PC-9 (cell line): Measurements from ENCODE around the gene EIF4E1B. TPM values are rescaled to one million over a fixed set of nuclear protein-coding genes. Genes with fewer than 3 reads are reported as not detected.

Experiments
- BruUV-seq: library from RNA; stranded (reverse); fragments of 400-500 nt; replicated peaks from 2 replicates; lab custom pipeline; 2021; lab: Mats Ljungman, UMichigan
- CTCF ChIA-PET: fragments of 300-600 bp; sonication (Branson Sonifier 250); formaldehyde crosslinking; loops from one replicate; lab custom pipeline; 2022; ENCODE audit warnings: antibody characterized with exemption; lab: Charles Lee
- POLR2A ChIA-PET: fragments of 300-600 bp; sonication (Branson Sonifier 250); formaldehyde crosslinking; loops from one replicate; lab custom pipeline; 2022; ENCODE audit warnings: antibody characterized with exemption; ENCODE audit not compliant: unreplicated experiment; lab: Charles Lee
- DNase-seq, 2 experiments: peaks; one replicate each; pipeline versions ENCODE4 v3.0.0 to v3.0.0-alpha.2; 2015 to 2022; ENCODE audit warnings: mixed read lengths in 1 of 2
- H2AFZ ChIP-seq: fragments of 200-600 bp; sonication (generic); 2 replicates; pipeline ENCODE4 v1.8.1; 2017; ENCODE audit warnings: antibody characterized with exemption
- H3F3A ChIP-seq: fragments of 200-600 bp; sonication (generic); 2 replicates; pipeline ENCODE4 v1.8.1; 2017; ENCODE audit warnings: antibody characterized with exemption, mild to moderate bottlenecking, low read depth; ENCODE audit not compliant: insufficient read depth
- H3K27ac ChIP-seq: fragments of 200-600 bp; sonication (generic); 2 replicates; pipeline ENCODE4 v1.6.1; 2016; ENCODE audit warnings: mixed run types
- H3K27me3 ChIP-seq: fragments of 200-600 bp; sonication (generic); 2 replicates; pipeline ENCODE4 v1.6.1; 2016; ENCODE audit warnings: low read depth, mixed run types; ENCODE audit not compliant: insufficient read depth
- H3K36me3 ChIP-seq: fragments of 200-600 bp; sonication (generic); 2 replicates; pipeline ENCODE4 v1.6.1; 2016; ENCODE audit warnings: low read depth, mixed run types
- H3K4me1 ChIP-seq: fragments of 200-600 bp; sonication (generic); replicated peaks from 2 replicates; pipeline ENCODE4 v1.6.1; 2016; ENCODE audit warnings: mixed run types; ENCODE audit not compliant: insufficient read depth
- H3K4me2 ChIP-seq: fragments of 200-600 bp; sonication (generic); 2 replicates; pipeline ENCODE4 v1.6.1; 2017; ENCODE audit warnings: mixed run types
- H3K4me3 ChIP-seq: fragments of 200-600 bp; sonication (generic); 2 replicates; pipeline ENCODE4 v1.6.1; 2016; ENCODE audit warnings: mixed run types
- H3K79me2 ChIP-seq: fragments of 200-600 bp; sonication (generic); 2 replicates; pipeline ENCODE4 v1.6.1; 2017; ENCODE audit warnings: low read depth, mixed run types
- H3K9me2 ChIP-seq: fragments of 200-600 bp; sonication (generic); 2 replicates; pipeline ENCODE4 v1.8.1; 2017; ENCODE audit warnings: mild to moderate bottlenecking; ENCODE audit not compliant: insufficient read depth
- H3K9me3 ChIP-seq: fragments of 200-600 bp; sonication (generic); 2 replicates; pipeline ENCODE4 v1.8.1; 2016; ENCODE audit warnings: low read depth; ENCODE audit not compliant: insufficient read depth
- H4K20me1 ChIP-seq: fragments of 200-600 bp; sonication (generic); 2 replicates; pipeline ENCODE4 v1.8.1; 2017; ENCODE audit not compliant: insufficient read depth
- EZH2 ChIP-seq: fragments of 200-600 bp; sonication (generic); IDR thresholded peaks from 2 replicates; pipeline ENCODE4 v1.8.0; 2017; ENCODE audit warnings: antibody characterized with exemption, low read depth
- intact Hi-C: fragments of 100-400 bp; cut with micrococcal nuclease; formaldehyde crosslinking; loops from one replicate; pipeline ENCODE4 v1.10.0; 2022; ENCODE audit not compliant: unreplicated experiment
- total RNA-seq: library from RNA; stranded (reverse); gene quantifications from 2 replicates; pipeline ENCODE4 v1.2.3, GENCODE V29; 2021
- TF ChIP-seq, protein P1 (sequence below): fragments of 200-600 bp; sonication (generic); conservative IDR thresholded peaks from 2 replicates; pipeline ENCODE4 v1.6.1; 2017; ENCODE audit warnings: mixed run types, antibody characterized with exemption, mild to moderate bottlenecking, moderate library complexity

EIF4E1B gene
- total RNA-seq, 1 experiment from 2014 or later = not detected

- no peaks in the 10 kb centered on the region for H4K20me1 ChIP-seq
- CTCF ChIA-PET = interaction anchor here (0.6 to 1.5 kb wide), 3 partner anchors 33 to 764 kb away, joined by 5 to 8 read pairs (median 6); no protein-coding TSS in a partner anchor
Measured at GRCh38 chr5:176693477-176693851, 63.0 kb downstream of the EIF4E1B start.

DNA sequence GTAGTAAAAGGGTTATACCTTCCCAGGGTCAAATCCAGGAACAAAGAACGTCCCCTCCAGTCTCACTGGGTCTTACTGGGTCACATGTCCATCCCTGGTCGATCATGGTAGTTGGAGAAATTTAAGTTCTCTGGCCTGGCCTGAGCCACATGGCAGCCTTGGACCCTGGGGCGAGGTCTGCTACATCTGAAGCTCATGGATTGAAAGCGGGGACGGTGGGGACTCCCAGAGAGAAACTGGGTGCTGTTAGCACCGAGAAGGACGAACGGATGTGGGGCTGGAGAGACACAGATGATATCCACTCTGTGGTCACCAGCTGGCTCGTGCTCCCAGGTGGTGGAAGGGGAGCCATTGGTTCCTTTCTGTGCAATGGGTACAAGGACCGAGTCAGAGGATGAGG is 63.7 kb downstream of the EIF4E1B start:
- H4K20me1 ChIP-seq = no peaks in the 10 kb centered on the region
- no peak overlapping the region for H3K27ac ChIP-seq
- H3K4me3 ChIP-seq = no peak overlapping the region
- H2AFZ ChIP-seq = no peak overlapping the region
- intact Hi-C loops = no loop called here
- H3K9me3 ChIP-seq = no peaks in the 10 kb centered on the region
- ChIA-PET POLR2A (no interaction called here), CTCF (interaction anchor here (0.6 kb wide), 1 partner anchor 764 kb away, joined by 5 read pairs; no protein-coding TSS in a partner anchor)
- peaks cover 45% of the 10 kb centered on the region for H3K4me1 ChIP-seq
- H3K79me2 ChIP-seq = no peaks in the 10 kb centered on the region
- H3K36me3 ChIP-seq = no peaks in the 10 kb centered on the region
- TF ChIP-seq, protein P1, sequence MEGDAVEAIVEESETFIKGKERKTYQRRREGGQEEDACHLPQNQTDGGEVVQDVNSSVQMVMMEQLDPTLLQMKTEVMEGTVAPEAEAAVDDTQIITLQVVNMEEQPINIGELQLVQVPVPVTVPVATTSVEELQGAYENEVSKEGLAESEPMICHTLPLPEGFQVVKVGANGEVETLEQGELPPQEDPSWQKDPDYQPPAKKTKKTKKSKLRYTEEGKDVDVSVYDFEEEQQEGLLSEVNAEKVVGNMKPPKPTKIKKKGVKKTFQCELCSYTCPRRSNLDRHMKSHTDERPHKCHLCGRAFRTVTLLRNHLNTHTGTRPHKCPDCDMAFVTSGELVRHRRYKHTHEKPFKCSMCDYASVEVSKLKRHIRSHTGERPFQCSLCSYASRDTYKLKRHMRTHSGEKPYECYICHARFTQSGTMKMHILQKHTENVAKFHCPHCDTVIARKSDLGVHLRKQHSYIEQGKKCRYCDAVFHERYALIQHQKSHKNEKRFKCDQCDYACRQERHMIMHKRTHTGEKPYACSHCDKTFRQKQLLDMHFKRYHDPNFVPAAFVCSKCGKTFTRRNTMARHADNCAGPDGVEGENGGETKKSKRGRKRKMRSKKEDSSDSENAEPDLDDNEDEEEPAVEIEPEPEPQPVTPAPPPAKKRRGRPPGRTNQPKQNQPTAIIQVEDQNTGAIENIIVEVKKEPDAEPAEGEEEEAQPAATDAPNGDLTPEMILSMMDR = no peak
- TF ChIP-seq EZH2 = no peak
- no TSS peak for BruUV-seq
- H3K27me3 ChIP-seq = no peaks in the 10 kb centered on the region
- DNase-seq = no peak
- H3K4me2 ChIP-seq = no peak overlapping the region
- H3F3A ChIP-seq = peaks cover 25% of the 10 kb centered on the region
- H3K9me2 ChIP-seq = no peaks in the 10 kb centered on the region

More at GRCh38 chr5:176693477-176693851, 63.0 kb downstream of the EIF4E1B start:
- H3K27ac ChIP-seq = peak overlapping the region; percentile 78
- BruUV-seq = no TSS peak
- no peak for DNase-seq
- H2AFZ ChIP-seq = peak overlapping the region; percentile 44; the same call in 1 of the 2 replicates
- no peaks in the 10 kb centered on the region for H3K79me2 ChIP-seq
- H3K36me3 ChIP-seq = no peaks in the 10 kb centered on the region
- peak overlapping the region; percentile 84 for H3K4me2 ChIP-seq
- TF ChIP-seq, protein P1 = no peak
- TF ChIP-seq EZH2 = no peak
- H3K9me2 ChIP-seq = no peaks in the 10 kb centered on the region
- H3F3A ChIP-seq = peaks cover 25% of the 10 kb centered on the region
- no peaks in the 10 kb centered on the region for H3K27me3 ChIP-seq
- H3K4me3 ChIP-seq = peak overlapping the region; percentile 32; the same call in 1 of the 2 replicates
- intact Hi-C loops = no loop called here
- peaks cover 45% of the 10 kb centered on the region for H3K4me1 ChIP-seq
- POLR2A ChIA-PET = interaction anchor here (0.7 kb wide), 1 partner anchor 25 kb away, joined by 8 read pairs; no protein-coding TSS in a partner anchor
- no peaks in the 10 kb centered on the region for H3K9me3 ChIP-seq

- Histone ChIP-seq H4K20me1 (no peaks in the 10 kb centered on the region), H3K27ac (no peak overlapping the region), H3K4me3 (no peak overlapping the region), H3K4me1 (peaks cover 45% of the 10 kb centered on the region), H3K36me3 (no peaks in the 10 kb centered on the region), H3K9me2 (no peaks in the 10 kb centered on the region), H2AFZ (no peak overlapping the region), H3K4me2 (no peak overlapping the region), H3F3A (peaks cover 25% of the 10 kb centered on the region), H3K79me2 (no peaks in the 10 kb centered on the region), H3K27me3 (no peaks in the 10 kb centered on the region), H3K9me3 (no peaks in the 10 kb centered on the region)
- intact Hi-C loops = no loop called here
- CTCF ChIA-PET = no interaction called here
- DNase-seq = no peak
- BruUV-seq = no TSS peak
- no peak for TF ChIP-seq EZH2
- TF ChIP-seq, protein P1 = no peak
- POLR2A ChIA-PET = no interaction called here
Measured at GRCh38 chr5:176694631-176695030, 64.2 kb downstream of the EIF4E1B start.
